A673 (cell line): ENCODE results near the gene NPM3. TPM values are rescaled to one million over a fixed set of nuclear protein-coding genes. Genes with fewer than 3 reads are reported as not detected.

ENCODE experiments used
- BruUV-seq: library from RNA; stranded (reverse); fragments of 400-500 nt; replicated peaks from 2 replicates; lab custom pipeline; 2021; lab: Mats Ljungman, UMichigan
- CTCF ChIA-PET: fragments of 300-600 bp; sonication (Branson Sonifier 250); formaldehyde crosslinking; loops from one replicate; lab custom pipeline; 2022; ENCODE audit warnings: antibody characterized with exemption; lab: Charles Lee
- POLR2A ChIA-PET: fragments of 300-600 bp; sonication (Branson Sonifier 250); formaldehyde crosslinking; loops from one replicate; lab custom pipeline; 2022; ENCODE audit warnings: antibody characterized with exemption; ENCODE audit not compliant: low non-redundant PET; lab: Charles Lee
- DNase-seq: peaks from one replicate; pipeline ENCODE4 v3.0.0-alpha.2; 2015; ENCODE audit warnings: low spot score
- H3K27ac ChIP-seq: fragments of 200-600 bp; sonication (generic); 2 replicates; pipeline ENCODE4 v1.5.1; 2016; ENCODE audit warnings: mixed run types, low read depth, mild to moderate bottlenecking, mixed read lengths, antibody characterized with exemption, low read length; ENCODE audit not compliant: poor library complexity, severe bottlenecking
- H3K27me3 ChIP-seq: fragments of 200-600 bp; sonication (generic); replicated peaks from 2 replicates; pipeline ENCODE4 v1.6.1; 2017; ENCODE audit warnings: mixed run types, low read depth, mild to moderate bottlenecking, mixed read lengths, antibody characterized with exemption, low read length; ENCODE audit not compliant: insufficient read depth, poor library complexity
- H3K36me3 ChIP-seq: fragments of 200-600 bp; sonication (generic); 2 replicates; pipeline ENCODE4 v1.6.1; 2016; ENCODE audit warnings: mixed run types, mild to moderate bottlenecking, mixed read lengths, antibody characterized with exemption, low read length; ENCODE audit not compliant: insufficient read depth, poor library complexity, severe bottlenecking
- H3K4me1 ChIP-seq: fragments of 200-600 bp; sonication (generic); 2 replicates; pipeline ENCODE4 v1.6.1; 2017; ENCODE audit warnings: mixed run types, mild to moderate bottlenecking, mixed read lengths, antibody characterized with exemption, low read length; ENCODE audit not compliant: insufficient read depth, poor library complexity, severe bottlenecking
- H3K4me3 ChIP-seq: fragments of 200-600 bp; sonication (generic); 2 replicates; pipeline ENCODE4 v1.5.1; 2016; ENCODE audit warnings: low read depth, mixed run types, mild to moderate bottlenecking, mixed read lengths, low read length; ENCODE audit not compliant: poor library complexity, severe bottlenecking
- H3K9me3 ChIP-seq: fragments of 200-600 bp; sonication (generic); 2 replicates; pipeline ENCODE4 v1.6.1; 2016; ENCODE audit warnings: mixed run types, low read depth, mild to moderate bottlenecking, mixed read lengths, antibody characterized with exemption, low read length; ENCODE audit not compliant: poor library complexity, severe bottlenecking
- EZH2 ChIP-seq: fragments of 200-600 bp; sonication (generic); IDR thresholded peaks from 2 replicates; pipeline ENCODE4 v1.6.1; 2017; ENCODE audit warnings: borderline replicate concordance, low read depth, mild to moderate bottlenecking, mixed read lengths, antibody characterized with exemption, low read length; ENCODE audit not compliant: poor library complexity, severe bottlenecking
- intact Hi-C: fragments of 100-400 bp; cut with micrococcal nuclease; formaldehyde crosslinking; loops from one replicate; pipeline ENCODE4 v1.10.0; 2022; ENCODE audit not compliant: unreplicated experiment
- total RNA-seq: library from RNA; stranded (reverse); gene quantifications from 2 replicates; pipeline ENCODE4 v1.2.3, GENCODE V29; 2021
- TF ChIP-seq, protein P1 (sequence below): fragments of 300-800, 200-600 bp; sonication (generic); conservative IDR thresholded peaks from 2 replicates; pipeline ENCODE4 v1.5.1; 2017; ENCODE audit warnings: low read depth, mild to moderate bottlenecking, antibody characterized with exemption, low read length, moderate library complexity, mixed read lengths

NPM3 gene
- total RNA-seq, 1 experiment from 2014 or later: 98.2 TPM

DNA sequence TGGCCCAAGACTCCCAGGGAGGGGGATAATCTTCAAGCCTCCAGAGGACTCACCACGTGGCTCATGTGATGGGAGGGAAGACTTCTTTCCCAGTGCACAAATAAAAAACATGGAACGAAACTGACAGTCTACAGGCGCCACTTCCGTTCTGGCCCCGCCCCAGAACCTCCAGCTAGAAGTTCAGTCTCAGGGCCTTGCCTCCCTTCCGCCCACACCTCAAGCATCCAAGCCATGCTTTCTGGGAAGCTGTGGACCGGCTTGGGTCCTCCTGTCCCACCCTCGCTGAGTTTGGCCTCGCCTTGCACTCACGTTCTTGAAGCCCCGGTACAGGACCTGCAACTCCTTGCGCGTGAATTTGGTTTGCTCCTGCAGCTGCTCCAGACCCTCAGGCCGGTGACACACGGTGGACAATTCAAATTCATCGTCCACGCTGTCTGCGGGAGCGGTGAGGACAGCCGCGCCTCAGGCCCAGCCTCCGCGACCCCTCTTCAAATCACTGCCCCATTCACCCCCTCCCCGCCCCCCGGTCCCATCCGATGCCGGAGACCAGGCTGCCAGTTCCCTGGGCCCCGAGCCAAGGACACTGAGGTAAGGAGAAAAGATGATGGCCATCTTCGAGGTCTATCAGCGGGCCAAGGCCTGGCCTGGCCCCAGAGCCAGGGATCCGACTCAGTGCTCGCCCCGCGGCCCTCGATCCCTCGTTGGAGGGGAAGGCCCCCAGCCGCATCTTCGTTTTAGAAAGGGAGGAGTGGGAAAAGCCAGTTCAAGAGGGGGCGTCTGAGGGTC lies 45.7 kb upstream of the NPM3 start:
- ChIA-PET POLR2A (no interaction called here), CTCF (interaction anchor here (0.6 kb wide), 1 partner anchor 11 kb away, joined by 3 read pairs; no protein-coding TSS in a partner anchor)
- no peak for DNase-seq
- H3K36me3 ChIP-seq: no peaks in the 10 kb centered on the region
- no peak for TF ChIP-seq EZH2
- TF ChIP-seq, protein P1, sequence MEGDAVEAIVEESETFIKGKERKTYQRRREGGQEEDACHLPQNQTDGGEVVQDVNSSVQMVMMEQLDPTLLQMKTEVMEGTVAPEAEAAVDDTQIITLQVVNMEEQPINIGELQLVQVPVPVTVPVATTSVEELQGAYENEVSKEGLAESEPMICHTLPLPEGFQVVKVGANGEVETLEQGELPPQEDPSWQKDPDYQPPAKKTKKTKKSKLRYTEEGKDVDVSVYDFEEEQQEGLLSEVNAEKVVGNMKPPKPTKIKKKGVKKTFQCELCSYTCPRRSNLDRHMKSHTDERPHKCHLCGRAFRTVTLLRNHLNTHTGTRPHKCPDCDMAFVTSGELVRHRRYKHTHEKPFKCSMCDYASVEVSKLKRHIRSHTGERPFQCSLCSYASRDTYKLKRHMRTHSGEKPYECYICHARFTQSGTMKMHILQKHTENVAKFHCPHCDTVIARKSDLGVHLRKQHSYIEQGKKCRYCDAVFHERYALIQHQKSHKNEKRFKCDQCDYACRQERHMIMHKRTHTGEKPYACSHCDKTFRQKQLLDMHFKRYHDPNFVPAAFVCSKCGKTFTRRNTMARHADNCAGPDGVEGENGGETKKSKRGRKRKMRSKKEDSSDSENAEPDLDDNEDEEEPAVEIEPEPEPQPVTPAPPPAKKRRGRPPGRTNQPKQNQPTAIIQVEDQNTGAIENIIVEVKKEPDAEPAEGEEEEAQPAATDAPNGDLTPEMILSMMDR: no peak
- no peak overlapping the region for H3K27ac ChIP-seq
- BruUV-seq: no TSS peak
- H3K9me3 ChIP-seq: no peaks in the 10 kb centered on the region
- no peak overlapping the region for H3K4me3 ChIP-seq
- no peaks in the 10 kb centered on the region for H3K27me3 ChIP-seq
- intact Hi-C loops: no loop called here
- peaks cover 10% of the 10 kb centered on the region for H3K4me1 ChIP-seq

DNA sequence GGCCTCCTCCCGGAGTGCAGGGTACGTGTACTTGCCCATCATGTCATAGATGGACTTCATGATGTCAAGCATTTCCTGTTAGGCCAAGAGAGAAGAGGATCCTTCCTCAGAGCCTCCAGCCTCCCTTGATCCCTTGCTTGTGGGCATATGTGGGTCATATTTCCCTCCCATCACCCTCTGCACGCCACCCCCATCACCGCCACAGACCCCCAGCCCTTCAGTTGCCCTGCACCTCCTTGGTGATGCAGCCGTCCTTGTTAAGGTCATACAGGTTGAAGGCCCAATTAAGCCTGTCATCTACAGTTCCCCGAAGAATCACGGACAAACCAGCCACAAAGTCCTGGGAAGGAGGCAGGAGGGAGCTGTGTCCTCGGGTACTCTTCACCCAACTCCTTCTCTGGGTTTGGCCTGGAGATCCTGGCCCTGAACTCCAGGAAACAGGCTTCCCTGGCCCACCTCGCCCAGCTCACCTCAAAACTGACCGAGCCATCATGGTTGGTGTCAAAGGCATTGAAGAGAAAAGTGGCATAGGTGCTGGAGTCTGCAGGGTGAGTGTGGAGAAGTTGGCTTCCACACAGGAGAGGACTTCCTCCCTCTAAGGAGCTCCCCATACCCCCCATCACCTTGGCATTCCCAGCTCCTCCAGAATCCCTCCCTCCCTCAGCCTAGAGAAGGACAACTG lies 44.8 kb upstream of the NPM3 start:
- H3K27ac ChIP-seq: no peak overlapping the region
- TF ChIP-seq, protein P1: no peak
- no peak for TF ChIP-seq EZH2
- no peaks in the 10 kb centered on the region for H3K9me3 ChIP-seq
- no peak overlapping the region for H3K4me3 ChIP-seq
- POLR2A ChIA-PET: no interaction called here
- intact Hi-C loops: no loop called here
- CTCF ChIA-PET: interaction anchor here (1.0 kb wide), 1 partner anchor 7 kb away, joined by 4 read pairs; no protein-coding TSS in a partner anchor
- H3K4me1 ChIP-seq: peaks cover 10% of the 10 kb centered on the region
- H3K27me3 ChIP-seq: no peaks in the 10 kb centered on the region
- no peaks in the 10 kb centered on the region for H3K36me3 ChIP-seq
- no peak for DNase-seq
- BruUV-seq: no TSS peak

- Histone ChIP-seq H3K4me1 (peaks cover 10% of the 10 kb centered on the region), H3K27me3 (no peaks in the 10 kb centered on the region), H3K27ac (no peak overlapping the region), H3K36me3 (no peaks in the 10 kb centered on the region), H3K9me3 (no peaks in the 10 kb centered on the region), H3K4me3 (no peak overlapping the region)
- BruUV-seq: no TSS peak
- no peak for TF ChIP-seq EZH2
- TF ChIP-seq, protein P1: no peak
- ChIA-PET CTCF (interaction anchor here (1.0 kb wide), 1 partner anchor 8 kb away, joined by 4 read pairs; no protein-coding TSS in a partner anchor), POLR2A (no interaction called here)
- no peak for DNase-seq
- intact Hi-C loops: no loop called here
Observed at GRCh38 chr10:101826852-101827434, 43.7 kb upstream of the NPM3 start.
